Activated T-cell treated with anti-CD3 and anti-CD28 coated beads for 24 hours (primary cell): ENCODE data around the gene NFE2L3.
"Not testable (repeated sequence)": the region's sequence is repeated elsewhere in the genome, so short reads cannot be mapped to it uniquely, and the experiment has no call there.

Experiments
- DNase-seq: peaks from one replicate; pipeline ENCODE4 v3.0.0-alpha.2; 2020; ENCODE audit warnings: low read depth

The NFE2L3 gene

GRCh38 chr7:26186364-26187311 lies 34.6 kb downstream of the NFE2L3 start:
- DNase-seq, result no peak

- no peak for DNase-seq
Measured at GRCh38 chr7:26187380-26188205, 35.6 kb downstream of the NFE2L3 start.

- no peak for DNase-seq
Measured at GRCh38 chr7:26188206-26188956, 36.4 kb downstream of the NFE2L3 start.

- no peak for DNase-seq
Measured at GRCh38 chr7:26188957-26189541, 37.1 kb downstream of the NFE2L3 start.

- no peak for DNase-seq
Measured at GRCh38 chr7:26189697-26190096, 37.7 kb downstream of the NFE2L3 start.

- DNase-seq, result no peak
Measured at GRCh38 chr7:26190417-26190869, 38.4 kb downstream of the NFE2L3 start.

GRCh38 chr7:26191233-26191973 lies 39.4 kb downstream of the NFE2L3 start:
- no peak for DNase-seq

- DNase-seq, result no peak
Measured at GRCh38 chr7:26191974-26192479, 40.0 kb downstream of the NFE2L3 start.

GRCh38 chr7:26192485-26193087 lies 40.6 kb downstream of the NFE2L3 start:
- DNase-seq, result no peak

- no peak for DNase-seq
Measured at GRCh38 chr7:26193432-26194207, 41.6 kb downstream of the NFE2L3 start.

GRCh38 chr7:26194764-26195163 lies 42.8 kb downstream of the NFE2L3 start:
- DNase-seq, result not testable (repeated sequence)

GRCh38 chr7:26195182-26195581 lies 43.2 kb downstream of the NFE2L3 start:
- DNase-seq, result no peak

- no peak for DNase-seq
Measured at GRCh38 chr7:26195867-26196657, 44.1 kb downstream of the NFE2L3 start.

- DNase-seq, result no peak
Measured at GRCh38 chr7:26197153-26198115, 45.4 kb downstream of the NFE2L3 start.

- no peak for DNase-seq
Measured at GRCh38 chr7:26198133-26198780, 46.3 kb downstream of the NFE2L3 start.

- DNase-seq, result no peak
Measured at GRCh38 chr7:26198781-26199169, 46.8 kb downstream of the NFE2L3 start.
